ENCODE data around the gene KIAA1549. TPM values are rescaled to one million over a fixed set of nuclear protein-coding genes. Genes with fewer than 3 reads are reported as not detected.
A peak's percentile ranks its signal among the peaks of the same experiment; 100 is the strongest.

KIAA1549 gene
- total RNA-seq, 1 donor = 3.3 TPM

- H3K4me3 ChIP-seq (ENCODE audit: insufficient read depth, low read length) = no peak overlapping the region
- H3K36me3 ChIP-seq (ENCODE audit: insufficient read depth, low read length) = no peaks in the 10 kb centered on the region
- TF ChIP-seq CTCF (IDR thresholded peaks at IDR 0.05; ENCODE audit: extremely low read depth, low read depth, low read length) = no peak
- no peak overlapping the region for H3K27ac ChIP-seq (ENCODE audit: low read depth, low read length)
- H3K4me1 ChIP-seq (ENCODE audit: insufficient read depth, low read length) = peaks cover 5% of the 10 kb centered on the region
- no peak for DNase-seq (ENCODE audit: insufficient read length, low spot score, missing footprints)
- H2AFZ ChIP-seq (ENCODE audit: low read length) = no peak overlapping the region
- H3K79me2 ChIP-seq (ENCODE audit: insufficient read depth, low read length) = no peaks in the 10 kb centered on the region
- no peaks in the 10 kb centered on the region for H3K27me3 ChIP-seq (ENCODE audit: insufficient read depth, low read length)
- no peaks in the 10 kb centered on the region for H3K9me3 ChIP-seq (ENCODE audit: low read depth, low read length)
- H3K4me2 ChIP-seq (ENCODE audit: insufficient read depth, low read length) = no peak overlapping the region
- H4K20me1 ChIP-seq (ENCODE audit: insufficient read depth, low read length) = no peaks in the 10 kb centered on the region
These were observed 94.0 kb downstream of the KIAA1549 start for GRCh38 chr7:138887085-138887710.

GRCh38 chr7:138886501-138886917, 94.7 kb downstream of the KIAA1549 start:
- H3K4me2 ChIP-seq (ENCODE audit: insufficient read depth, low read length) = peak overlapping the region; percentile 59
- H3K4me3 ChIP-seq (ENCODE audit: insufficient read depth, low read length) = no peak overlapping the region
- H3K79me2 ChIP-seq (ENCODE audit: insufficient read depth, low read length) = no peaks in the 10 kb centered on the region
- no peaks in the 10 kb centered on the region for H3K36me3 ChIP-seq (ENCODE audit: insufficient read depth, low read length)
- peaks cover 5% of the 10 kb centered on the region for H3K4me1 ChIP-seq (ENCODE audit: insufficient read depth, low read length)
- DNase-seq (ENCODE audit: insufficient read length, low spot score, missing footprints) = peak; percentile 85
- no peaks in the 10 kb centered on the region for H3K27me3 ChIP-seq (ENCODE audit: insufficient read depth, low read length)
- no peak overlapping the region for H3K27ac ChIP-seq (ENCODE audit: low read depth, low read length)
- no peaks in the 10 kb centered on the region for H4K20me1 ChIP-seq (ENCODE audit: insufficient read depth, low read length)
- TF ChIP-seq CTCF (IDR thresholded peaks at IDR 0.05; ENCODE audit: extremely low read depth, low read depth, low read length) = peak; percentile 69
- no peaks in the 10 kb centered on the region for H3K9me3 ChIP-seq (ENCODE audit: low read depth, low read length)
- no peak overlapping the region for H2AFZ ChIP-seq (ENCODE audit: low read length)

GRCh38 chr7:138885383-138886147, 95.6 kb downstream of the KIAA1549 start:
- Histone ChIP-seq H2AFZ (ENCODE audit: low read length) (no peak overlapping the region), H3K4me2 (ENCODE audit: insufficient read depth, low read length) (no peak overlapping the region), H3K79me2 (ENCODE audit: insufficient read depth, low read length) (no peaks in the 10 kb centered on the region), H4K20me1 (ENCODE audit: insufficient read depth, low read length) (no peaks in the 10 kb centered on the region), H3K27me3 (ENCODE audit: insufficient read depth, low read length) (no peaks in the 10 kb centered on the region), H3K9me3 (ENCODE audit: low read depth, low read length) (no peaks in the 10 kb centered on the region), H3K4me3 (ENCODE audit: insufficient read depth, low read length) (no peak overlapping the region), H3K4me1 (ENCODE audit: insufficient read depth, low read length) (peaks cover 5% of the 10 kb centered on the region), H3K36me3 (ENCODE audit: insufficient read depth, low read length) (no peaks in the 10 kb centered on the region), H3K27ac (ENCODE audit: low read depth, low read length) (no peak overlapping the region)
- TF ChIP-seq CTCF (IDR thresholded peaks at IDR 0.05; ENCODE audit: extremely low read depth, low read depth, low read length) = no peak
- DNase-seq (ENCODE audit: insufficient read length, low spot score, missing footprints) = no peak

GRCh38 chr7:138882249-138882648, 98.9 kb downstream of the KIAA1549 start:
- Histone ChIP-seq H3K27me3 (ENCODE audit: insufficient read depth, low read length) (no peaks in the 10 kb centered on the region), H4K20me1 (ENCODE audit: insufficient read depth, low read length) (no peaks in the 10 kb centered on the region), H3K4me3 (ENCODE audit: insufficient read depth, low read length) (no peak overlapping the region), H3K36me3 (ENCODE audit: insufficient read depth, low read length) (peaks cover 4% of the 10 kb centered on the region), H3K27ac (ENCODE audit: low read depth, low read length) (no peak overlapping the region), H2AFZ (ENCODE audit: low read length) (no peak overlapping the region), H3K4me1 (ENCODE audit: insufficient read depth, low read length) (peaks cover 5% of the 10 kb centered on the region), H3K9me3 (ENCODE audit: low read depth, low read length) (no peaks in the 10 kb centered on the region), H3K4me2 (ENCODE audit: insufficient read depth, low read length) (no peak overlapping the region), H3K79me2 (ENCODE audit: insufficient read depth, low read length) (no peaks in the 10 kb centered on the region)
- no peak for TF ChIP-seq CTCF (IDR thresholded peaks at IDR 0.05; ENCODE audit: extremely low read depth, low read depth, low read length)
- DNase-seq (ENCODE audit: insufficient read length, low spot score, missing footprints) = no peak

Data from osteoblast (primary cell).